NOMO-1 treated with dmso at 0.1 percent for 144 hours (cell line): ENCODE measurements around the gene SMPDL3A.

ENCODE experiments used
- DNase-seq: peaks from one replicate; lab custom pipeline; 2025; ENCODE audit not compliant: unreplicated experiment; lab: John Stamatoyannopoulos, UW

Gene SMPDL3A

DNA sequence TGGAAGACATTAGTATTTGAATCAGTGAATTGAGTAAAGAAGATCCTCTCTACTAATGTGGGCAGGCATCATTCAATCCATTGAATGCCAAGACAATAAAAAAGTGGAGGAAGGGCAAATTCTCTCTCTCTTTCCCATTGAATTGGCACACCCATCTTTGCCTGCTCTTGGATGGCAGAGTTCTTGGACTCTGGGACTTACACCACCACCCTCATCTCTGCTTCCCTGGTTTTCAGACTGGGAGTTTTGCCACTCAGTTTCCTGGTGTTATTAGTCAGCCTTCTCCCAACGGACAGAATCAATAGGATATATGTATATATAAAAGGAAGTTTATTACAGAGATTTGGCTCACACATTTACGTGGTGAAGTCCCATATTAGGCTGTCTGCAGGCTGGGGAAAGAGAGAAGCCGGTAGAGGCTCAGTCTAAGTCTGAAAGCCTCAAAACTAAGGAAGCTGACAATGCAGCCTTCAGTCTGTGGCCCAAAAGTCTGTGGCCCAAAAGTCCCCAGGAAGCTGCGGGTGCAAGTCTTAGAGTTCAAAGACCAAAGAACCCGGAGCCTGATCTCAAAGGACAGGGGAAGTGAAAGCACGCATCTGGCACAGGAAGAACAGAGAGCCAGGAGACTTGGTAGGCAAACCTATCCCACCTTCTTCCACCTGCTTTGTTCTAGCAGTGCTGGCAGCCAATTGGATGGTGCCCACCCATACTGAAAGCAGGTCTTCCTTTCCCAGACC, 64.4 kb downstream of the SMPDL3A start:
- DNase-seq, result peak; percentile 51
